Globus pallidus (tissue), 1 donor: Measurements from ENCODE around the gene CD28.
"Not testable (repeated sequence)": the region's sequence is repeated elsewhere in the genome, so short reads cannot be mapped to it uniquely, and the experiment has no call there.

Experiments used
- DNase-seq: peaks from one replicate; pipeline ENCODE4 v3.0.0-alpha.2; 2015; ENCODE audit warnings: low spot score

CD28 gene

DNA sequence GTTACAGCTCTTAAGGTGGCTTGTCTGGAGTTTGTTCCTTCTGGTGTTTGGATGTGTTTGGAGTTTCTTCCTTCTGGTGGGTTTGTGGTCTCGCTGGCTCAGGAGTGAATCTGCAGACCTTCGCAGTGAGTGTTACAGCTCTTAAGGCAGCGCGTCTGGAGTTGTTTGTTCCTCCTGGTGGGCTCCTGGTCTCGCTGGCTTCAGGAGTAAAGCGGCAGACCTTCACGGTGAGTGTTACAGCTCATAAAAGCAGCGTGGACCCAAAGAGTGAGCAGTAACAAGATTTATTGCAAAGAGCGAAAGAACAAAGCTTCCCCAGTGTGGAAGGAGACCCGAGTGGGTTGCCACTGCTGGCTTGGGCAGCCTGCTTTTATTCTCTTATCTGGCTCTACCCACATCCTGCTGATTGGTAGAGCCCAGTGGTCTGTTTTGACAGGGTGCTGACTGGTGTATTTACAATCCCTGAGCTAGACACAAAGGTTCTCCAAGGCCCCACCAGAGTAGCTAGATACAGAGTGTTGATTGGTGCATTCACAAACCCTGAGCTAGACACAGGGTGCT, 78.4 kb downstream of the CD28 start:
- DNase-seq: not testable (repeated sequence)

DNA sequence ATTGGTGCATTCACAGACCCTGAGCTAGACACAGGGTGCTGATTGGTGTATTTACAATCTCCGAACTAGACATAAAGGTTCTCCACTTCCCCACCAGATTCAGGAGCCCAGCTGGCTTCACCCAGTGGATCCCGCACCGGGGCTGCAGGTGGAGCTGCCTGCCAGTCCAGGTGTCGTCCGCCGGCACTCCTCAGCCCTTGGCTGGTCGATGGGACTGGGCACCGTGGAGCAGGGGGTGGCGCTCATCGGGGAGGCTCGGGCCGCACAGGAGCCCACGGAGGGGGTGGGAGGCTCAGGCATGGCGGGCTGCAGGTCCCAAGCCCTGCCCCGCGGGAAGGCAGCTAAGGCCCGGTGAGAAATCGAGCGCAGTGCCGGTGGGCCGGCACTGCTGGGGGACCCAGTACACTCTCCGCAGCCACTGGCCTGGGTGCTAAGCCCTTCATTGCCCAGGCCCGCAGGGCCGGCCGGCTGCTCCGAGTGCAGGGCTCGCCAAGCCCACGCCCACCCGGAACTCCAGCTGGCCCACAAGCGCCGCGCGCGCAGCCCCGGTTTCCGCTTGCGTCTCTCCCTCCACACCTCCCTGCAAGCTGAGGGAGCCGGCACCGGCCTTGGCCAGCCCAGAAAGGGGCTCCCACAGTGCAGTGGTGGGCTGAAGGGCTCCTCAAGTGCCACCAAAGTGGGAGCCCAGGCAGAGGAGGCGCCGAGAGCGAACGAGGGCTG, 79.1 kb downstream of the CD28 start:
- DNase-seq: not testable (repeated sequence)

DNA sequence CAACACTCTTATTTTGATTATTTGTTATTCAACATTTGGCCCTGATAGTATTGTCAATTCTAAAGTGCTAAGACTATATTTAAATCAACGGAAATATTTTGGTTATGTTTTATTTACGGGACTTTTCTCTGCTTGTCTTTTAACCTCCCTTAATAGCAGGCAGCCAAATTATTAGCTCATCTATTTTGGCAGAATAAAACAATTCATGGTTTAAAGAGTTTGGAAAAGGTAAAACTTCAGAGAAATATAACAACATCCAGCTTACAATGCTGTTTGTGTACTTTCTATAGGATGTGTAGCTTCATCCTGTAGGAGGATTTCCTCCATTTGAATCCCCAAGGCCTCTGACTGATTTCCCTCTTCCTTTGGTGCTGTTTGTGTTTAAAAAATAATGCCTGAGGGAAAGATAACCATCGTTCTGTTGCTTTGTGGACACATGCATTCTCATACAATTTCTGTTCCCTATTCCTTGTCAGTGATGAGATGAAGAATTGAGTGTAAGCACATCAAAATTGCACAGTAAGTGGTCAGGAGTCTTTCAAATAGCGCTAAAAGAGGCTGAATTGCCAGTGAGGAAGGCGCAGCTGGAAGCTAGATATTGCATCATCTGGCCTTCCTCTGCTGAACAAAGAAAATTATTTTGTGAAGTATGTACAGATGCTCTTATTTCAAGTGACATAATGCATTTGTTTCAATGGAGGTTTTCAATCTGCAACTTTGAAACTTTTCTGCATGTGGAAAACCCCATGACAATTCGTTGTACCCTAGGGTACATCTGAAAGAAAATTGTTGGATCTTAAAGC, 80.3 kb downstream of the CD28 start:
- DNase-seq: peak; percentile 43

DNA sequence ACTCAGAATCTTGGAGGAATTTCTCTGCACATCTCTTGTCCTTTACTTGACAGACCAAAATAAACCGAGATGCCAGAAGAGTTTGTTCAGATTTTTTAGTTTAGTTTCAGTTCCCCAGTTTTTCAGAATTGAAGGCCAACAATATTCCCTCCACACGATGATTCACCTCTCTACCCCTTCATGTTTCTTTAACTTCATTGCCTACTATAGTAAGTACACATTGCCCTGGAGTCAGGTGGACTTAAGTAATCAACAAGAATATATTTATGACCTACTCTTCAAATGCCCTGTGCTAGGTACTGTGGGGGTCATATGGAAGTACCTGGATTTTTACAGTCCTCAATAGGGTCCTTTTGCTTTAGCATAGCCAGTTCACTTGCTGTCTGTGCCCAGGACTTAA, 81.5 kb downstream of the CD28 start:
- peak; percentile 22 for DNase-seq
